Esophagus squamous epithelium (tissue), 4 donors: ENCODE measurements around the gene MRPL21.

Experiments used
- CTCF ChIP-seq, 6 experiments: fragments of 450-650 bp in 4 of 6; fragments of 200-600 bp in 2 of 6; sonication (generic) in 2 of 6; IDR thresholded peaks; one replicate each; pipeline ENCODE4 v1.5.1; 2016 to 2019; ENCODE audit warnings: antibody characterized with exemption in 6 of 6, mild to moderate bottlenecking in 4 of 6, moderate library complexity in 4 of 6
- POLR2A ChIP-seq, 4 donors: fragments of 450-650 bp; IDR thresholded peaks; one replicate each; pipeline ENCODE4 v1.6.1; 2017; ENCODE audit warnings: antibody characterized with exemption in 4 of 4, mild to moderate bottlenecking in 4 of 4, moderate library complexity in 3 of 4

GRCh38 chr11:68947151-68947550 lies 43.5 kb upstream of the MRPL21 start:
- TF ChIP-seq CTCF (IDR thresholded peaks at IDR 0.05) = no peak
- no peak for TF ChIP-seq POLR2A (IDR thresholded peaks at IDR 0.05)
